ENCODE results near the gene ZCCHC14. TPM values are rescaled to one million over a fixed set of nuclear protein-coding genes. Genes with fewer than 3 reads are reported as not detected.
"Not testable (repeated sequence)": the region's sequence is repeated elsewhere in the genome, so short reads cannot be mapped to it uniquely, and the experiment has no call there.

Gene ZCCHC14
- total RNA-seq, 2 experiments from 2014 or later, result 8.7 to 10.6 TPM

DNA sequence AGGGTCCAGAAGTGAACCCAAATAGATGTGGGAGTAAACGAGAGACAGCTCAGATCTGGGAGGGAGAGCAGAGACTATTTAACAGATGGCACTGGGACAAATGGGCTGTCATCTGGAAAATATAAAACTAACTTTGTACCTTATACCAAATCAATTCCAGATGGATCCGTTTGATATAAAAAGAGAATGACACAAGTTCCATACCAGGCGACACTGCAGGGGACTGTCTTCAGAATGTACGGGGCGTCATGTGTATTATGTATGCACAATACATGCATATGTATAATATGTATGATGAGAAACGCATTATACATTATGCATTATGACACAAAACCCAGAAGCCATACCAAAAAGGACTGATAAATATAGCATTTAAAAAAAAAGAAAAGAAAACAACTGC is 10.2 kb downstream of the ZCCHC14 start:
- H3K27ac Mint-ChIP-seq; H3K9me3 Mint-ChIP-seq; H3K4me3 Mint-ChIP-seq; H3K27me3 Mint-ChIP-seq; POLR2A ChIA-PET; intact Hi-C loops (cut with micrococcal nuclease); CTCF ChIA-PET; H3K36me3 Mint-ChIP-seq; DNase-seq: not testable (repeated sequence)
- H3K4me1 Mint-ChIP-seq (ENCODE audit: low read depth), result peaks cover 63% of the 10 kb centered on the region

- Mint-ChIP-seq H3K36me3 (peaks cover 5% of the 10 kb centered on the region), H3K4me1 (ENCODE audit: low read depth) (peaks cover 61% of the 10 kb centered on the region), H3K27me3 (no peaks in the 10 kb centered on the region), H3K9me3 (no peaks in the 10 kb centered on the region), H3K4me3 (no peak overlapping the region), H3K27ac (no peak overlapping the region)
- intact Hi-C loops (cut with micrococcal nuclease), result no loop called here
- POLR2A ChIA-PET, result interaction anchor here (0.7 kb wide), 1 partner anchor 227 kb away, joined by 3 read pairs; no protein-coding TSS in a partner anchor
- CTCF ChIA-PET, result no interaction called here
- no peak for DNase-seq
Measured at GRCh38 chr16:87482266-87482665, 10.6 kb downstream of the ZCCHC14 start.

DNA sequence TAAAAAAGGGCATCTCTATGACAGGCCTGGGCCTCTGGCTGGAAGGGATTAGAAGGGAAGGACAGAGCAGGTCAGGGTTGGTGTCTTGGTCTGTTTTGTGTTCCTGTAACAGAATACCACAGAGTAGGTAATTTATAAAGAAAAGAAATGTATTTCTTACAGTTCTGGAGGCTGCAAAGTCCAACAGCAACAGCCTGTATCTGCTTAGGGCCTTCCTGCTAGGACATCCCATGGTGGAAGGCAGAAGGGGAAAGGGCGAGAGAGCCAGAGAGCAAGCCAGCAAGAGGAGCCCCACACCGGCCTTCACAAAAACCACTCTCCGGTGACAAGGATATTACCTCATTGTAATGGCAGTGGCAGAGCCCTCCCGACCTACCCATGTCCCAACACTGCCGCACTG is 11.1 kb downstream of the ZCCHC14 start:
- H3K27ac Mint-ChIP-seq; H3K36me3 Mint-ChIP-seq; CTCF ChIA-PET; DNase-seq; H3K9me3 Mint-ChIP-seq; intact Hi-C loops (cut with micrococcal nuclease); H3K27me3 Mint-ChIP-seq; H3K4me3 Mint-ChIP-seq: not testable (repeated sequence)
- POLR2A ChIA-PET, result interaction anchor here (0.7 kb wide), 1 partner anchor 227 kb away, joined by 3 read pairs; no protein-coding TSS in a partner anchor
- H3K4me1 Mint-ChIP-seq (ENCODE audit: low read depth), result peaks cover 56% of the 10 kb centered on the region

GRCh38 chr16:87477209-87477981 is 15.4 kb downstream of the ZCCHC14 start:
- H3K4me3 Mint-ChIP-seq; CTCF ChIA-PET; H3K36me3 Mint-ChIP-seq; DNase-seq; POLR2A ChIA-PET; intact Hi-C loops (cut with micrococcal nuclease); H3K27ac Mint-ChIP-seq; H3K27me3 Mint-ChIP-seq; H3K9me3 Mint-ChIP-seq: not testable (repeated sequence)
- peaks cover 27% of the 10 kb centered on the region for H3K4me1 Mint-ChIP-seq (ENCODE audit: low read depth)

DNA sequence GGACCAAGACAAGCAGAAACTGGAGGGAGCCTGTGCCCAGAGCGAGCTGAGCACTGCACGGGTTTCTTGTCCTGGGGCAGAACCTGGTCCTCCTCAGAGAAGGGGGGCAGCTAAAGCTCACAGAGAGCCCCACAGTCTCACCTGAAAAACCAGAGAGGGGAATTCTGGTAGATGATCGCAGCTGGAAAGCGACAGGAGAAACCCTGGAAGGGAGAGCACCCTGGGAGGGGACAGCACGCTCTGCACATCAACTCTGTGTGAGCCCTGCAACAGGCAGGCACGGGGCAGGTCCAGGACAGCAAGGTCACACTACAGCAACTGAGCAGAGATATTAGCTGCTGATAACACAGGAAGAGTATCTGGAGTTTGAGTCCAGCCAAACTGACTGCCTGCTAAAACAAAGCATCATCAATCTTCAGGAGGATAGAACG is 18.2 kb downstream of the ZCCHC14 start:
- H3K27ac Mint-ChIP-seq, result no peak overlapping the region
- ChIA-PET POLR2A (no interaction called here), CTCF (no interaction called here)
- no peak overlapping the region for H3K4me3 Mint-ChIP-seq
- no peaks in the 10 kb centered on the region for H3K9me3 Mint-ChIP-seq
- no peaks in the 10 kb centered on the region for H3K27me3 Mint-ChIP-seq
- H3K4me1 Mint-ChIP-seq (ENCODE audit: low read depth), result peaks cover 22% of the 10 kb centered on the region
- intact Hi-C loops (cut with micrococcal nuclease), result no loop called here
- peaks cover 2% of the 10 kb centered on the region for H3K36me3 Mint-ChIP-seq
- no peak for DNase-seq

GRCh38 chr16:87474017-87474416 is 18.8 kb downstream of the ZCCHC14 start:
- ChIA-PET CTCF (no interaction called here), POLR2A (no interaction called here)
- Mint-ChIP-seq H3K9me3 (no peaks in the 10 kb centered on the region), H3K4me3 (no peak overlapping the region), H3K27me3 (no peaks in the 10 kb centered on the region), H3K4me1 (ENCODE audit: low read depth) (peaks cover 22% of the 10 kb centered on the region), H3K27ac (no peak overlapping the region), H3K36me3 (peaks cover 2% of the 10 kb centered on the region)
- intact Hi-C loops (cut with micrococcal nuclease), result no loop called here
- no peak for DNase-seq

DNA sequence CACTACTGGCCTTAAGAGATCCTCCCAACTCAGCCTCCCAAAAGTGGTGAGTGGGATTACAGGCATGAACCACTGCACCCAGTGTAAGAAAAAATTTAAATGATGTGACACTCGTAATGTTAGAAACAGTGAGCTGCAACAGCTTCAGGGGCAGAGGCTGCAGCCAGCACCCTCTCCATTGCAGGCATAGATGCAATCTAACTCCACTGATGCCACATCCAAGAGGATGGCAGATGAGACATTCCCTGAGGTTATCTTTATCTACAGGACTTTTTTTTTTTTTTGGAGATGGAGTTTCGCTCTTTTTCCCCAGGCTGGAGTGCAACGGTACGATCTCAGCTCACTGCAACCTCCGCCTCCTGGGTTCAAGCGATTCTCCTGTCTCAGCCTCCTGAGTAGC is 19.9 kb downstream of the ZCCHC14 start:
- Mint-ChIP-seq H3K4me1 (ENCODE audit: low read depth) (peaks cover 22% of the 10 kb centered on the region), H3K4me3 (no peak overlapping the region), H3K27me3 (no peaks in the 10 kb centered on the region), H3K36me3 (peaks cover 2% of the 10 kb centered on the region), H3K9me3 (no peaks in the 10 kb centered on the region), H3K27ac (no peak overlapping the region)
- POLR2A ChIA-PET, result no interaction called here
- intact Hi-C loops (cut with micrococcal nuclease), result no loop called here
- DNase-seq, result no peak
- CTCF ChIA-PET, result no interaction called here

GRCh38 chr16:87472142-87472778 is 20.6 kb downstream of the ZCCHC14 start:
- no peaks in the 10 kb centered on the region for H3K27me3 Mint-ChIP-seq
- ChIA-PET CTCF (no interaction called here), POLR2A (no interaction called here)
- H3K4me1 Mint-ChIP-seq (ENCODE audit: low read depth), result peaks cover 18% of the 10 kb centered on the region
- no peak overlapping the region for H3K4me3 Mint-ChIP-seq
- DNase-seq, result no peak
- no peak overlapping the region for H3K27ac Mint-ChIP-seq
- peaks cover 2% of the 10 kb centered on the region for H3K36me3 Mint-ChIP-seq
- H3K9me3 Mint-ChIP-seq, result no peaks in the 10 kb centered on the region
- intact Hi-C loops (cut with micrococcal nuclease), result no loop called here

GRCh38 chr16:87471278-87472141 is 21.3 kb downstream of the ZCCHC14 start:
- POLR2A ChIA-PET, result no interaction called here
- DNase-seq, result no peak
- CTCF ChIA-PET, result interaction anchor here (0.6 to 1.4 kb wide), 2 partner anchors 165 to 241 kb away, joined by 3 to 5 read pairs; no protein-coding TSS in a partner anchor
- intact Hi-C loops (cut with micrococcal nuclease), result no loop called here
- H3K27ac Mint-ChIP-seq, result no peak overlapping the region
- no peaks in the 10 kb centered on the region for H3K9me3 Mint-ChIP-seq
- no peaks in the 10 kb centered on the region for H3K27me3 Mint-ChIP-seq
- no peak overlapping the region for H3K4me3 Mint-ChIP-seq
- peaks cover 24% of the 10 kb centered on the region for H3K4me1 Mint-ChIP-seq (ENCODE audit: low read depth)
- H3K36me3 Mint-ChIP-seq, result peaks cover 2% of the 10 kb centered on the region

DNA sequence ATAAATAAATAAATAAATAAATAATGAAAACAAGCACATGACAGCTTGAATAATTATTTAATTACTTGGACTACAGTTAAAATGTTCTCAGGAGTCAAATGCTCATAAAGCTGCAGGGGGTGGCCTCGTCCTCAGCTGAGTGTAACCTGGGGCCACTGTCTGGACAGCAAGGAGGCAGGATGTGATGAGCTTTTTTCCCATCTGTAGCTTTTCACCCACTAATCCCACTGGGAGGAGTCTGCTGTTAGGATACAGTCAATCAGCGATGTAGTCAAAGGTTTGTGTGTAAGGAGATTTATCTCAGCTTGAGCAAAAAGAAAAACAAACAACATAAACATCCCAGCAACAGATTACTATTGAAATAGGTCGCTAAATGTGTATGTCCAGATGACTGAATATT is 22.5 kb downstream of the ZCCHC14 start:
- Mint-ChIP-seq H3K4me1 (ENCODE audit: low read depth) (peaks cover 28% of the 10 kb centered on the region), H3K4me3 (no peak overlapping the region), H3K27me3 (no peaks in the 10 kb centered on the region), H3K9me3 (no peaks in the 10 kb centered on the region), H3K27ac (no peak overlapping the region), H3K36me3 (peaks cover 2% of the 10 kb centered on the region)
- POLR2A ChIA-PET, result no interaction called here
- CTCF ChIA-PET, result interaction anchor here (1.4 kb wide), 1 partner anchor 166 kb away, joined by 5 read pairs; no protein-coding TSS in a partner anchor
- no peak for DNase-seq
- intact Hi-C loops (cut with micrococcal nuclease), result no loop called here

GRCh38 chr16:87469169-87469568 is 23.7 kb downstream of the ZCCHC14 start:
- Mint-ChIP-seq H3K36me3 (no peaks in the 10 kb centered on the region), H3K9me3 (no peaks in the 10 kb centered on the region), H3K4me1 (ENCODE audit: low read depth) (peaks cover 35% of the 10 kb centered on the region), H3K4me3 (no peak overlapping the region), H3K27me3 (no peaks in the 10 kb centered on the region), H3K27ac (no peak overlapping the region)
- intact Hi-C loops (cut with micrococcal nuclease), result no loop called here
- no peak for DNase-seq
- ChIA-PET POLR2A (no interaction called here), CTCF (no interaction called here)

DNA sequence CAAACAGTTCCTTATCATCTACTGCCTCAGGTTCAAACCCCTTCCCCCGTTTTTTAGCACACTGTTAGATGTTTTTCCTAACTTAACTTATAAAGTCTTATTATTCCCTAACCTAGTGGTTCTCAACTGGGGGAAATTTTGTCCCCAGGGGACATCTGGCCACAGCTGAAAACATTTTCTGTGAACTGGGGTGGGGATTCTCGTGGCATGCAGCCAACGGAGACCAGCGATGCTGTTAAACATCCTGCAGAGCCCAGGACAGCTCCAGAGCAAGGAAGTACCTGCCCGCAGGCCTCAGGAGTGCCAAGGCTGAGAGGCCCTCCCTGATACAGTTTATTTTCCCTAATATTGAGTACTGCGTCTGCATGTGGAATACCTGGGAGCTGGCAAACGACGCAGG is 24.3 kb downstream of the ZCCHC14 start:
- Mint-ChIP-seq H3K4me3 (no peak overlapping the region), H3K4me1 (ENCODE audit: low read depth) (peaks cover 41% of the 10 kb centered on the region), H3K36me3 (no peaks in the 10 kb centered on the region), H3K9me3 (no peaks in the 10 kb centered on the region), H3K27me3 (no peaks in the 10 kb centered on the region), H3K27ac (no peak overlapping the region)
- intact Hi-C loops (cut with micrococcal nuclease), result no loop called here
- no peak for DNase-seq
- ChIA-PET CTCF (no interaction called here), POLR2A (no interaction called here)

All from activated CD4-positive, alpha-beta memory T cell treated with anti-CD3 and anti-CD28 coated beads for 36 hours (primary cell).